K562 (cell line): ENCODE data around the gene TNF. TPM values are rescaled to one million over a fixed set of nuclear protein-coding genes. Genes with fewer than 3 reads are reported as not detected.

Experiments
- CHD1 ChIP-seq: fragments of 200-600 bp; sonication (generic); IDR thresholded peaks from one replicate; pipeline ENCODE4 v1.6.1; 2012; ENCODE audit warnings: mild to moderate bottlenecking, moderate library complexity, low read length, inconsistent platforms
- DACH1 ChIP-seq: fragments of 450-650 bp; IDR thresholded peaks from 2 replicates; pipeline ENCODE4 v1.6.1; 2018; ENCODE audit not compliant: partially characterized antibody
- GABPA ChIP-seq: fragments of 200-800 bp; sonication (Bioruptor generic); conservative IDR thresholded peaks from 2 replicates; pipeline ENCODE4 v1.6.1; 2016; ENCODE audit warnings: low read depth, missing genetic modification characterization, missing compliant biosample characterization
- GABPB1 ChIP-seq: sonication (generic); formaldehyde crosslinking; IDR thresholded peaks from 2 replicates; pipeline ENCODE4 v1.8.0; 2022; ENCODE audit warnings: mild to moderate bottlenecking, missing genetic modification reagents
- HMG20B ChIP-seq: fragments of 250-450 bp; sonication (Bioruptor Pico); IDR thresholded peaks from 2 replicates; pipeline ENCODE4 v1.5.0; 2021; ENCODE audit warnings: mild to moderate bottlenecking
- KLF13 ChIP-seq: fragments of 450-650 bp; IDR thresholded peaks from 2 replicates; pipeline ENCODE4 v1.6.1; 2016; ENCODE audit warnings: missing genetic modification characterization, low read depth, mild to moderate bottlenecking, missing compliant biosample characterization, moderate library complexity, borderline replicate concordance
- NFRKB ChIP-seq: fragments of 450-650 bp; IDR thresholded peaks from 2 replicates; pipeline ENCODE4 v1.6.1; 2016; ENCODE audit warnings: low read depth
- POLR2G ChIP-seq: fragments of 200-400 bp; formaldehyde crosslinking; IDR thresholded peaks from 2 replicates; pipeline ENCODE4 v1.6.1; 2017; ENCODE audit warnings: low read depth, mild to moderate bottlenecking, antibody characterized with exemption, low read length, moderate library complexity
- POLR2H ChIP-seq: IDR thresholded peaks from 2 replicates; pipeline ENCODE4 v1.6.1; 2016; ENCODE audit warnings: missing genetic modification characterization, low read depth, mild to moderate bottlenecking, control low read depth, missing compliant biosample characterization, moderate library complexity
- RCOR1 ChIP-seq, 2 experiments: IDR thresholded peaks; 2 replicates each; pipeline ENCODE4 v1.6.1; 2012; ENCODE audit warnings: low read depth in 2 of 2, low read length in 2 of 2, borderline replicate concordance in 1 of 2, improper control_type of control experiment in 1 of 2
- RFX7 ChIP-seq: fragments of 250-450 bp; sonication (Bioruptor Pico); IDR thresholded peaks from 2 replicates; pipeline ENCODE4 v1.5.1; 2021; ENCODE audit warnings: mild to moderate bottlenecking
- SRSF3 ChIP-seq: fragments of 200-400 bp; formaldehyde crosslinking; IDR thresholded peaks from 2 replicates; pipeline ENCODE4 v1.6.1; 2016; ENCODE audit warnings: mild to moderate bottlenecking, low read length, moderate library complexity; ENCODE audit not compliant: insufficient read depth
- TEAD1 ChIP-seq, 2 experiments: fragments of 450-650 bp in 1 of 2; sonication (generic) in 1 of 2; formaldehyde crosslinking; IDR thresholded peaks; 2 replicates each; pipeline versions ENCODE4 v1.4.0 to v1.8.0; 2020 to 2022; ENCODE audit warnings: mild to moderate bottlenecking in 2 of 2, missing genetic modification reagents in 1 of 2
- U2AF1 ChIP-seq: fragments of 200-400 bp; formaldehyde crosslinking; optimal IDR thresholded peaks from 2 replicates; pipeline ENCODE3; 2017; ENCODE audit warnings: mild to moderate bottlenecking, low read depth, low read length, moderate library complexity
- YY1 ChIP-seq, 3 experiments: IDR thresholded peaks; 2 replicates each; pipeline ENCODE4 v1.6.1; 2011; ENCODE audit warnings: low read length in 2 of 3, mild to moderate bottlenecking in 2 of 3, moderate library complexity in 2 of 3, borderline replicate concordance in 1 of 3, control low read depth in 1 of 3, low read depth in 1 of 3; ENCODE audit not compliant: insufficient read depth in 3 of 3, insufficient replicate concordance in 2 of 3, control insufficient read depth in 1 of 3, insufficient read length in 1 of 3; ENCODE audit errors: extremely low read depth in 1 of 3
- ZNF143 ChIP-seq: sonication (generic); formaldehyde crosslinking; IDR thresholded peaks from 2 replicates; pipeline ENCODE4 v1.9.0; 2022; ENCODE audit warnings: mild to moderate bottlenecking, missing genetic modification reagents
- polyA plus RNA-seq, 8 experiments: library from polyadenylated mRNA; depleted of rRNA in 4 of 8; stranded (reverse) in 5 of 8; unstranded in 3 of 8; fragments of >200 nt; fragmentation: Nextera tagmentation in 2 of 8; fragmentation: Illumina TruSeq in 1 of 8; extraction: Ambion mirVana in 2 of 8; extraction: Trizol in 1 of 8; gene quantifications; 2 replicates each; pipeline versions ENCODE4 v1.2.1 to v1.2.3, GENCODE V29; 2011 to 2014; ENCODE audit warnings: inconsistent platforms in 1 of 8, missing spikeins in 1 of 8
- total RNA-seq, 7 experiments: library from RNA; depleted of rRNA in 6 of 7; stranded (reverse); fragments of >200 nt in 6 of 7; fragmentation: Illumina TruSeq in 2 of 7; extraction: Trizol in 2 of 7; gene quantifications; 2 replicates each; pipeline versions ENCODE4 v1.2.1 to v1.2.3, GENCODE V29; 2011 to 2021; ENCODE audit warnings: low replicate concordance in 1 of 7
- TF ChIP-seq, protein P1 (sequence below): fragments of 450-650 bp; formaldehyde crosslinking; IDR thresholded peaks from 2 replicates; pipeline ENCODE4 v1.4.0; 2022; ENCODE audit warnings: missing genetic modification characterization

The TNF gene
- total and polyA plus RNA-seq, 9 of the 15 experiments (the other 6 are each of a cell fraction or from before 2014, with no cell fraction given): 0.08 to 0.40 TPM; not detected in 7

DNA sequence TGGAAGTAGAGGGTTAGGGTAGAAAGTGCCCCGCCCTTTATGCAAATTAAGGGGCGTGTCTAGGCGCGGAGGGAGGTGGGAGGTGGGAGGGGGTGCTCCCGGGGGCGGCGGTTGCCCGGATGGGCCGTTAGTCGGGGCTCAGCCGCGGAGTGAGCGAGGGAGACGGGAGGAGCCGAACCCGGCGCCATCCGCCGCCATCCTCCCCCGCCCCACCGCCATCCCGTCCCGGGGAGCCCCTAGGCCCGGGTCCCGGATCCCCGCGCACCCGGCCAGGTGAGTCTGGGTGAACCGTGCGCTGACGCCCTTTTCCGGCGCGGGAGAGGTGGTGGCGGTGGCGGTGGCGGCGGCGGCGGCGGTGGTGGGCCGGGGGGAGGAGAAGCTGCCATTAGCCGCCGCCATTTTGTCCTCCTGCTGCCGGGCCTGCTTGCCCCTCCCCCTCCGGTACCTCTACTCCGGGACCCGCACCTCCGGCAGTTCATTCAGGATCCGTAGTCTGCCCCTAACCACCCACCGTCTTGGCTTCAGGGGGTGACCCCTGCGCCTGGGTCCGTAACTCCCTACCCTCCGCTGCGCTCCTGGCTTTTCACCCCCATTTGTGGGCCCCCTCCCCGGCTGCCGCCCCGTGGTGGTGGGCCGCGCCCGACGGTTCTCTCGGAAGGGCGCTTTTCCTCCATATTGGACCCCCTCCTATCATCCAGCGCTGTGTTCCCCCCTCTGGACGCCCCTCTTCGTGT lies 45.4 kb downstream of the TNF start, which contains the start of gene PRRC2A (continued):
- TF ChIP-seq U2AF1 (peak; percentile 82), YY1 (IDR thresholded peaks at IDR 0.05; ENCODE audit: borderline replicate concordance in 1 of 3, control insufficient read depth in 1 of 3, extremely low read depth in 1 of 3, insufficient read depth in 3 of 3, insufficient read length in 1 of 3, insufficient replicate concordance in 2 of 3, low read depth in 1 of 3, low read length in 2 of 3) (peak; percentile 92 to 96 (median 92)), SRSF3 (peak; percentile 88), RFX7 (CRISPR knock-in tag) (no peak), POLR2G (peak; percentile 93), POLR2H (tag) (peak; percentile 95), RCOR1 (IDR thresholded peaks at IDR 0.05; ENCODE audit: borderline replicate concordance in 1 of 2, low read depth in 2 of 2, low read length in 2 of 2) (no peak), ZNF143 (CRISPR knock-in tag) (no peak), KLF13 (peak; percentile 48), CHD1 (peak; percentile 99), HMG20B (CRISPR knock-in tag) (no peak), TEAD1 (CRISPR knock-in tag; IDR thresholded peaks at IDR 0.05) (peak in 1 of 2 experiments; percentile 49; a peak in 2 of 4 replicates), NFRKB (peak; percentile 100), GABPA (tag) (peak; percentile 65), GABPB1 (CRISPR knock-in tag) (peak; percentile 81), DACH1 (peak; percentile 31)
- TF ChIP-seq, protein P1, sequence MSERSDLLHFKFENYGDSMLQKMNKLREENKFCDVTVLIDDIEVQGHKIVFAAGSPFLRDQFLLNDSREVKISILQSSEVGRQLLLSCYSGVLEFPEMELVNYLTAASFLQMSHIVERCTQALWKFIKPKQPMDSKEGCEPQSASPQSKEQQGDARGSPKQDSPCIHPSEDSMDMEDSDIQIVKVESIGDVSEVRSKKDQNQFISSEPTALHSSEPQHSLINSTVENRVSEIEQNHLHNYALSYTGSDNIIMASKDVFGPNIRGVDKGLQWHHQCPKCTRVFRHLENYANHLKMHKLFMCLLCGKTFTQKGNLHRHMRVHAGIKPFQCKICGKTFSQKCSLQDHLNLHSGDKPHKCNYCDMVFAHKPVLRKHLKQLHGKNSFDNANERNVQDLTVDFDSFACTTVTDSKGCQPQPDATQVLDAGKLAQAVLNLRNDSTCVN (CRISPR knock-in tag): peak; percentile 78; the same call in 1 of the 2 replicates
- TF ChIP-seq, all 486 proteins: peak for 160
